ENCODE results near the gene ARHGAP27.
"Not testable (repeated sequence)": the region's sequence is repeated elsewhere in the genome, so short reads cannot be mapped to it uniquely, and the experiment has no call there.

- not testable (repeated sequence) for TF ChIP-seq CTCF (conservative IDR thresholded peaks at IDR 0.05); EZH2 (IDR thresholded peaks at IDR 0.05; ENCODE audit: low read depth)
Measured at GRCh38 chr17:45468293-45469203, 35.9 kb upstream of the ARHGAP27 start.

All from PC-9 (cell line).